A549 (cell line): ENCODE results near the gene PLK5.

Source experiments
- CTCF ChIP-seq: fragments of >200 bp; sonication (Bioruptor Twin); formaldehyde crosslinking; IDR thresholded peaks from 3 replicates; pipeline ENCODE4 v1.5.1; 2016
- EP300 ChIP-seq, 2 experiments: fragments of >200 bp; sonication (Bioruptor Twin); formaldehyde crosslinking; IDR thresholded peaks; 2 replicates in 1 of 2; 3 replicates in 1 of 2; pipeline ENCODE4 v1.6.1; 2016 to 2017
- RFX5 ChIP-seq: fragments of 450-650 bp; IDR thresholded peaks from 2 replicates; pipeline ENCODE4 v1.7.1; 2014; ENCODE audit warnings: antibody characterized with exemption, mild to moderate bottlenecking, moderate library complexity

- no peak for TF ChIP-seq CTCF
- no peak for TF ChIP-seq RFX5
- TF ChIP-seq EP300 (IDR thresholded peaks at IDR 0.05) = no peak
These were observed 32.7 kb downstream of the PLK5 start for GRCh38 chr19:1556390-1557070.
